ENCODE measurements around the gene STARD6.

STARD6 gene, protein sequence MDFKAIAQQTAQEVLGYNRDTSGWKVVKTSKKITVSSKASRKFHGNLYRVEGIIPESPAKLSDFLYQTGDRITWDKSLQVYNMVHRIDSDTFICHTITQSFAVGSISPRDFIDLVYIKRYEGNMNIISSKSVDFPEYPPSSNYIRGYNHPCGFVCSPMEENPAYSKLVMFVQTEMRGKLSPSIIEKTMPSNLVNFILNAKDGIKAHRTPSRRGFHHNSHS

DNA sequence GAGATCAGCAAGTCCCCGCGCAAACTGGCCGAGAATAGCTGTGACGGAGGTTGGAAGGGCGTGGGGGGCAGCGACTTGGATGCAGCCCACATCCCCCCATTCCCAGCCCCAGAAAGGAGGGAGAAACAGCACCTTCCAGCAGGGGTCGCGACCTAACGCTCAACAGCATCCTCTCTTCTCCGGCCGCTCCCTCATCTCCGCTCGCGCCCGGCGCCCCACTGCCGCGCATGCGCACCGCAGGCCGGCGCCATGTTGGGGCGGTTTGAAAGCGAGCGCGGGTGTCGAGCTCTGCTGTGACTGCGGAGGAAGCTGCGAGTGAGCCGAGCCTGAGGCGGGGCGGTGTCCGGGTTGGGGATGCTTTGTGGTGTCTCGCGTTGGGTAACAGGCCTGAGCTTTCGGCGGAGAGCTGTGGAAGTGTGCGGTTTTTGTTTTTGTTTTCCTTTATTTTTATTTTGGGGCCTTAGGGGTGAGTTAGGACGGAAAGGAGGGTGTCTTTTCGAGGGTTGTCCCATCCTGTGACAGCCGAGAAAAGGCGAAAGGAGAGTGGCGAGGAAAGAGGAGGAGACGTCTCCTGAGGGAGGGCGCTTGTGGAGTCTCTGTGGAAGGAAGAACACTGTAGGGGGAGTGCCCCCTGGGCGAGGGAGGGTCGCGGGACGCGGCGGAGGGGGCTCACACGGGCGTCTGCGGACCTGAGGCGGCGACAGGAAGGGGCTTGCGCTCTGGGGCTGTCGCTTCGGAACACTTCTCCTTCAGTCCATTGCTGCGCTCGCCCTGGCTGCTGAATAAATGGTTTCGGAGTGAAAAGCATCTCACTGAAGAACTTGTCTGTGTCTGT, at the start of gene STARD6, which contains the start of gene C18orf54:
TSS of gene STARD6 (minus strand) at position 199 of the 835 bp plus-strand sequence. CDS start 3,285 bp downstream, outside the sequence.
TSS of gene C18orf54 (plus strand) at position 247 of the 835 bp plus-strand sequence. CDS start 2,667 bp downstream, outside the sequence.
- TF ChIP-seq CTCF (IDR thresholded peaks at IDR 0.05; ENCODE audit: insufficient read depth, low read depth, low read length, missing control alignments) = peak; percentile 64
- peak within 1 kb of the TSS; percentile 82 for H3K4me3 ChIP-seq (ENCODE audit: low read depth, low read length)
- DNase-seq (ENCODE audit: low read depth) = peak; percentile 96

GRCh38 chr18:54405290-54405689, 47.6 kb upstream of the STARD6 start:
- DNase-seq (ENCODE audit: low read depth) = no peak
- TF ChIP-seq CTCF (IDR thresholded peaks at IDR 0.05; ENCODE audit: insufficient read depth, low read depth, low read length, missing control alignments) = no peak
- H3K4me3 ChIP-seq (ENCODE audit: low read depth, low read length) = no peak overlapping the region

DNA sequence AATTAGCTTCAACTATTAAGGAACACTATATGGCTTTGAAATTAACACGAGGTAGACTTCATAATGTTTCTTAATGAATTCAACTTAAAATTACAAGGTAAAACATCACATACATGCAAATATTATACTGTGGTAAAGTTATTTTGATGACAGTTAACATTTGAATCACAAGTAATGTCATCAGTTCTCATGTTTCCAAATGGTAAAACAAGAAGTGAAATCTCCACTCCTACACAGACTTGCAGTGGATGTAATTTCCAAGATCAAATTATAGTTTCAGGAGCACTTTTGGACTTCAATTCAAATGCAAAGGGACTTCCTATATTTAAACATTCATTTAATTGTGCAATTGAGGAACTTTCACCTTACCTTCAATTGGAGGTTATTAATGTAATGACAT, 39.1 kb upstream of the STARD6 start:
- no peak overlapping the region for H3K4me3 ChIP-seq (ENCODE audit: low read depth, low read length)
- no peak for DNase-seq (ENCODE audit: low read depth)
- no peak for TF ChIP-seq CTCF (IDR thresholded peaks at IDR 0.05; ENCODE audit: insufficient read depth, low read depth, low read length, missing control alignments)

- no peak overlapping the region for H3K4me3 ChIP-seq (ENCODE audit: low read depth, low read length)
- no peak for DNase-seq (ENCODE audit: low read depth)
- no peak for TF ChIP-seq CTCF (IDR thresholded peaks at IDR 0.05; ENCODE audit: insufficient read depth, low read depth, low read length, missing control alignments)
Measured at GRCh38 chr18:54393648-54394294, 36.1 kb upstream of the STARD6 start.

GRCh38 chr18:54392543-54393023, 34.9 kb upstream of the STARD6 start:
- DNase-seq (ENCODE audit: low read depth) = peak; percentile 77
- peak; percentile 67 for TF ChIP-seq CTCF (IDR thresholded peaks at IDR 0.05; ENCODE audit: insufficient read depth, low read depth, low read length, missing control alignments)
- H3K4me3 ChIP-seq (ENCODE audit: low read depth, low read length) = no peak overlapping the region

- no peak overlapping the region for H3K4me3 ChIP-seq (ENCODE audit: low read depth, low read length)
- no peak for DNase-seq (ENCODE audit: low read depth)
- no peak for TF ChIP-seq CTCF (IDR thresholded peaks at IDR 0.05; ENCODE audit: insufficient read depth, low read depth, low read length, missing control alignments)
Measured at GRCh38 chr18:54390838-54391237, 33.2 kb upstream of the STARD6 start.

Data from GM12865 (cell line).